IMR-90 (cell line): ENCODE data around the gene NDUFV2.

ENCODE experiments used
- BHLHE40 ChIP-seq: fragments of 150-350 bp; IDR thresholded peaks from 2 replicates; pipeline ENCODE4 v1.6.1; 2016; ENCODE audit warnings: mild to moderate bottlenecking, low read depth, low read length
- CEBPB ChIP-seq: IDR thresholded peaks from 2 replicates; pipeline ENCODE4 v1.6.1; 2012; ENCODE audit warnings: low read depth, low read length, improper control_type of control experiment
- MAFK ChIP-seq: IDR thresholded peaks from 2 replicates; pipeline ENCODE4 v1.6.1; 2012; ENCODE audit warnings: low read depth, low read length, improper control_type of control experiment
- MAZ ChIP-seq: IDR thresholded peaks from 2 replicates; pipeline ENCODE4 v1.6.1; 2012; ENCODE audit warnings: low read depth, mild to moderate bottlenecking, low read length, improper control_type of control experiment, moderate library complexity, borderline replicate concordance
- POLR2A ChIP-seq: IDR thresholded peaks from 2 replicates; pipeline ENCODE4 v1.6.1; 2012; ENCODE audit warnings: mild to moderate bottlenecking, low read depth, low read length
- RAD21 ChIP-seq: IDR thresholded peaks from 2 replicates; pipeline ENCODE4 v1.6.1; 2012; ENCODE audit warnings: low read length, improper control_type of control experiment
- RFX5 ChIP-seq: IDR thresholded peaks from 2 replicates; pipeline ENCODE4 v1.8.0; 2012; ENCODE audit warnings: low read depth, mild to moderate bottlenecking, low read length, moderate library complexity
- TF ChIP-seq, protein P1 (sequence below): conservative IDR thresholded peaks from 2 replicates; pipeline ENCODE4 v1.5.1; 2012; ENCODE audit warnings: mild to moderate bottlenecking, low read depth, low read length, improper control_type of control experiment
- TF ChIP-seq, protein P2 (sequence below): fragments of 150-350 bp; IDR thresholded peaks from 2 replicates; pipeline ENCODE4 v1.6.1; 2016; ENCODE audit warnings: low read depth, mild to moderate bottlenecking, low read length, moderate library complexity, borderline replicate concordance
- TF ChIP-seq, protein P3 (sequence below): fragments of 150-350 bp; IDR thresholded peaks from 2 replicates; pipeline ENCODE4 v1.6.1; 2017; ENCODE audit warnings: mild to moderate bottlenecking, antibody characterized with exemption, low read length, low read depth

DNA sequence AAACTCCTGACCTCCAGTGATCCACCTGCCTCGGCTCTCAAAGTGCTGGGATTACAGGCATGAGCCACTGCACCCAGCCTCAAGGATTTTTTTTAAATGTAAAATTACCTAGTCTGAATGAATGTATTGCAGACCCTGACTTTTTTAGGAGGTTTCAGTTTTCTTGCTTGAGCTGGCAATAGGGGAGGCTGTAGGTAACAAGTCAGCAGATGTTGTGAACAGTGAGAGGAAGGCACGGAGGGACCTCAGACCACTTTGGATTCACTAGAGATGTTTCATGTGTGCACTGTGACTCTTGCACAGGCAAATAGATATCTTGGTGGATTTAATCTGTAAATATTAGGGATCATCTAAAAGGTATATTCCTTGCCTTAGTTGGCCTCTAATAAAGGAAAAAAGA is 6.4 kb downstream of the NDUFV2 start:
- TF ChIP-seq, protein P1, sequence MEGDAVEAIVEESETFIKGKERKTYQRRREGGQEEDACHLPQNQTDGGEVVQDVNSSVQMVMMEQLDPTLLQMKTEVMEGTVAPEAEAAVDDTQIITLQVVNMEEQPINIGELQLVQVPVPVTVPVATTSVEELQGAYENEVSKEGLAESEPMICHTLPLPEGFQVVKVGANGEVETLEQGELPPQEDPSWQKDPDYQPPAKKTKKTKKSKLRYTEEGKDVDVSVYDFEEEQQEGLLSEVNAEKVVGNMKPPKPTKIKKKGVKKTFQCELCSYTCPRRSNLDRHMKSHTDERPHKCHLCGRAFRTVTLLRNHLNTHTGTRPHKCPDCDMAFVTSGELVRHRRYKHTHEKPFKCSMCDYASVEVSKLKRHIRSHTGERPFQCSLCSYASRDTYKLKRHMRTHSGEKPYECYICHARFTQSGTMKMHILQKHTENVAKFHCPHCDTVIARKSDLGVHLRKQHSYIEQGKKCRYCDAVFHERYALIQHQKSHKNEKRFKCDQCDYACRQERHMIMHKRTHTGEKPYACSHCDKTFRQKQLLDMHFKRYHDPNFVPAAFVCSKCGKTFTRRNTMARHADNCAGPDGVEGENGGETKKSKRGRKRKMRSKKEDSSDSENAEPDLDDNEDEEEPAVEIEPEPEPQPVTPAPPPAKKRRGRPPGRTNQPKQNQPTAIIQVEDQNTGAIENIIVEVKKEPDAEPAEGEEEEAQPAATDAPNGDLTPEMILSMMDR, result no peak
- TF ChIP-seq POLR2A (no peak), MAFK (no peak), BHLHE40 (no peak), RFX5 (no peak), CEBPB (no peak), RAD21 (no peak), MAZ (no peak)
- TF ChIP-seq, protein P2, sequence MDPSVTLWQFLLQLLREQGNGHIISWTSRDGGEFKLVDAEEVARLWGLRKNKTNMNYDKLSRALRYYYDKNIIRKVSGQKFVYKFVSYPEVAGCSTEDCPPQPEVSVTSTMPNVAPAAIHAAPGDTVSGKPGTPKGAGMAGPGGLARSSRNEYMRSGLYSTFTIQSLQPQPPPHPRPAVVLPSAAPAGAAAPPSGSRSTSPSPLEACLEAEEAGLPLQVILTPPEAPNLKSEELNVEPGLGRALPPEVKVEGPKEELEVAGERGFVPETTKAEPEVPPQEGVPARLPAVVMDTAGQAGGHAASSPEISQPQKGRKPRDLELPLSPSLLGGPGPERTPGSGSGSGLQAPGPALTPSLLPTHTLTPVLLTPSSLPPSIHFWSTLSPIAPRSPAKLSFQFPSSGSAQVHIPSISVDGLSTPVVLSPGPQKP, result no peak
- TF ChIP-seq, protein P3, sequence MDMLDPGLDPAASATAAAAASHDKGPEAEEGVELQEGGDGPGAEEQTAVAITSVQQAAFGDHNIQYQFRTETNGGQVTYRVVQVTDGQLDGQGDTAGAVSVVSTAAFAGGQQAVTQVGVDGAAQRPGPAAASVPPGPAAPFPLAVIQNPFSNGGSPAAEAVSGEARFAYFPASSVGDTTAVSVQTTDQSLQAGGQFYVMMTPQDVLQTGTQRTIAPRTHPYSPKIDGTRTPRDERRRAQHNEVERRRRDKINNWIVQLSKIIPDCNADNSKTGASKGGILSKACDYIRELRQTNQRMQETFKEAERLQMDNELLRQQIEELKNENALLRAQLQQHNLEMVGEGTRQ, result no peak
